Esophagus muscularis mucosa (tissue), 4 donors: ENCODE results near the gene SPACA9.

Experiments
- CTCF ChIP-seq, 3 experiments: fragments of 200-600 bp in 2 of 3; fragments of 450-650 bp in 1 of 3; sonication (generic) in 2 of 3; IDR thresholded peaks; one replicate each; pipeline ENCODE4 v1.5.1; 2017 to 2019; ENCODE audit warnings: antibody characterized with exemption in 3 of 3, mild to moderate bottlenecking in 2 of 3, moderate library complexity in 1 of 3
- EP300 ChIP-seq: sonication (generic); formaldehyde crosslinking; IDR thresholded peaks from one replicate; pipeline ENCODE4 v1.6.1; 2017; ENCODE audit warnings: antibody characterized with exemption
- POLR2A ChIP-seq: fragments of 450-650 bp; IDR thresholded peaks from one replicate; pipeline ENCODE4 v1.6.1; 2017; ENCODE audit warnings: antibody characterized with exemption, moderate library complexity, mild to moderate bottlenecking, low read depth
- POLR2AphosphoS5 ChIP-seq, 2 donors: sonication (generic); formaldehyde crosslinking; IDR thresholded peaks; one replicate each; pipeline ENCODE4 v1.6.1; 2017; ENCODE audit warnings: antibody characterized with exemption in 2 of 2

GRCh38 chr9:132894862-132895835, 16.5 kb downstream of the SPACA9 start:
- TF ChIP-seq EP300 (no peak), POLR2A (no peak), CTCF (IDR thresholded peaks at IDR 0.05) (no peak), POLR2AphosphoS5 (IDR thresholded peaks at IDR 0.05) (no peak)
